GM19099 (cell line): ENCODE results near the gene BMAL2.

ENCODE experiments used
- POLR2A ChIP-seq: IDR thresholded peaks from 3 replicates; pipeline ENCODE4 v1.6.1; 2011; ENCODE audit warnings: low read depth; ENCODE audit not compliant: insufficient read length; ENCODE audit errors: extremely low read depth

Gene BMAL2

GRCh38 chr12:27305673-27306456 lies 26.8 kb upstream of the BMAL2 start:
- no peak for TF ChIP-seq POLR2A

DNA sequence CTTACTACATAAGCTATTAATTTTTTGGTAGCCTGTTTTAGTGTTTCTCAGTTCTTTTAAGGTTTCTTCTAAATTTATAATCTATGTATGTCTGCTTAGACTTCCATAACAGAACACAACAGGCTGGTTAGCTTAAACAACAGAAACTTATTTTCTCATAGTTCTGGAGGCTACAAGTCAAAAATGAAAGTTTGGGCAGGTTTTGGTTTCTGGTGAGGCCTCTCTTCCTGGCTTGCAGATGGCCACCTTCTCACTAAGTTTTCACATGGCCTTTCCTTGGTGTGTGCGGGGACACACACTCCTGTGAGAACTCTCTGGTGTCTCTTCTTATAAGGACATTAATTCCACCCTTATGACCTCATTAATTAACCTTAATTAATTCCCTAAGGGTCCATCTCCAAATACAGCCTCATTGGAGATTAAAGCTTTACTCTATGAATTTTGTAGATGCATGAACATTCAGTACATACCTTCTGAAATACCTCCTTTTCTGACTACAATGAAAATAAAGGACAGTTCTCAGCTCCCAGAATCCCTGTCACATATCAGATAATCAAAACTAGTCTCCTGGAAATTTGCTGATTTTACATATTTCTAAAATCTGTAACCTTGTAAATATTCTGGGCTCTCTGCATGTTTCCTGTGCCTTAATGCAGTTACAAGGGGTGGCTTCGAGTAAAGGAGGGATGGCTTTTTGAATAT lies 23.2 kb upstream of the BMAL2 start:
- no peak for TF ChIP-seq POLR2A

DNA sequence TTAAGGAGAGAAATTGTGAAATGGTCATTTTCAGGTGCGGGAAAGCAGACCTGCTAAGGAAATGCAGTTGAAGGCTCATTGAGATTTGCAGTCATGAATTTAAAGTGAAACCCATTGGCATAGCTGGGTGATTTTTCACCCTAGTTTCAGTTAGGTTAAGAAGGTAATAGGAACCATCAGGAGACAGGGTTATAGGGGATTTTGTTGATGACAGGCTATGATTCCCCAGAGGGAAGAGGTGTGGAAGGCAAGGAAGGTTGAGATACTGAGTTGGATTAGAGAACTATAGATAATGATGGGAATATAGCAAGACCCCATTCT lies 22.7 kb upstream of the BMAL2 start:
- TF ChIP-seq POLR2A, result no peak

- no peak for TF ChIP-seq POLR2A
These were observed 15.7 kb upstream of the BMAL2 start for GRCh38 chr12:27316947-27317346.

GRCh38 chr12:27319409-27319808 lies 13.2 kb upstream of the BMAL2 start:
- no peak for TF ChIP-seq POLR2A

GRCh38 chr12:27319848-27320247 lies 12.8 kb upstream of the BMAL2 start:
- TF ChIP-seq POLR2A, result no peak

- no peak for TF ChIP-seq POLR2A
These were observed 8.1 kb upstream of the BMAL2 start for GRCh38 chr12:27324530-27324929.

DNA sequence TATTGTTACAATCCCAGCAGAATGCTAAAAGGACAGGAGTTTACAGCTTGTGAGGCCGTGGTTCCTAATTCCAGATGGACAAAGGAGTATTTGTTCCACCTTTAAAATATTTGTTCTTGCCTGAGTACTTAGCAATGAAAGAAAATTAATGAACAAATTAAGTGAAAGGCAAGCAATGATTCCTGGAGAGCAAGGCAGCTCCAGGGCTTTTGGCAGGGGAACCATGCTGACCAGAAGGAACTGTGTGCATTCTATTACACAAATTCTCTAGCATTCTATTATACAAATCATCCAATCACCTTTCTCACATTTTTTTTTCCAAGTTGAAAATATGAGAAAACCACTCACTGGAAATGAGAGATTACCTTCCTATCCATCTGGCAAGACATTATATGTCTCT lies 1.8 kb upstream of the BMAL2 start:
- no peak for TF ChIP-seq POLR2A

DNA sequence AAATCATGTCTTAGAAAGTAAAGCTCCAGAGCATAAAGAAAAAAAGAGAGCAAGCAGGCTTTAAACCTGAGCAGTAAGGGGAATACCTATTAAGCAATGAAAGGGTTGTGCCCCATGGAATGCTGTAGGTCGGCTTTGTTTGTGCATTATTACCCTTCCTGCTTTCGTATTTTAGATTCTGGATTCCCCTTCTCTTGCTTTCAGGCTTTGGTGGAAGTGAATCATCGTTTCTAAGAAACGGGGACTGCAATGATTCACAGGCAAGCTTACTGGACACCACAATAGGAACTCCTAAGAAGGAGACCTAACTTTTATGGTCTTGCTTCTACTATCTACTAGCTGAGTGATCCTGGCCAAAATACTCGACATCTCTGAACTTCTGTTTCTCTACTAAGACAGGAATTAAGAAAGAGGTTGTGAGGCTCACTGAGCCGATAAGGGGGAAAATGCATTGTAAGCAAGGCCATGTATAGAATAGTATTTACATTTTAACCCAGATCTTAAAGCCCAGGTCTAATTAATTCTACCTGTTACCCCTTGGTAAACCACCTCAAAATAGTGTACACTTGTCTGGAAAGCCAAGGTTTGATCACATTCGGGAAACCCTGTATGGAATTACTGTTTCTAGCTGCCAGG lies 1.2 kb upstream of the BMAL2 start:
- peak; percentile 26 for TF ChIP-seq POLR2A

GRCh38 chr12:27331927-27332324 lies 710 bp upstream of the BMAL2 start:
- TF ChIP-seq POLR2A, result no peak

DNA sequence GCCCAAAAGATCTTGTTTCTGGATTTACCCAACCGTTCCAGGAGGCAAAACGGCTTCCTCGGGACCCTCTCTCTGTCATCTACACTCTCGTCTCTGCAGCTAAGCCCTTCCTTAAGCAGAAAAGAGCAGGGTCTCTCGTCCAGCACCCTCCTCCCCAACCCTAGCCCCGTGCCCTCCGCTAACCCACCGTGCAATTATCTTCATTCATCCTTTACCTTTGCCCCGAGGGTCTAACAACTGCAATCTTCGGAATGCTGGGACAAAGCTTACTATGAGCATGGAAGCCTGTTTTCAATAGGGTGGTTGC lies 276 bp upstream of the BMAL2 start:
- TF ChIP-seq POLR2A, result no peak

DNA sequence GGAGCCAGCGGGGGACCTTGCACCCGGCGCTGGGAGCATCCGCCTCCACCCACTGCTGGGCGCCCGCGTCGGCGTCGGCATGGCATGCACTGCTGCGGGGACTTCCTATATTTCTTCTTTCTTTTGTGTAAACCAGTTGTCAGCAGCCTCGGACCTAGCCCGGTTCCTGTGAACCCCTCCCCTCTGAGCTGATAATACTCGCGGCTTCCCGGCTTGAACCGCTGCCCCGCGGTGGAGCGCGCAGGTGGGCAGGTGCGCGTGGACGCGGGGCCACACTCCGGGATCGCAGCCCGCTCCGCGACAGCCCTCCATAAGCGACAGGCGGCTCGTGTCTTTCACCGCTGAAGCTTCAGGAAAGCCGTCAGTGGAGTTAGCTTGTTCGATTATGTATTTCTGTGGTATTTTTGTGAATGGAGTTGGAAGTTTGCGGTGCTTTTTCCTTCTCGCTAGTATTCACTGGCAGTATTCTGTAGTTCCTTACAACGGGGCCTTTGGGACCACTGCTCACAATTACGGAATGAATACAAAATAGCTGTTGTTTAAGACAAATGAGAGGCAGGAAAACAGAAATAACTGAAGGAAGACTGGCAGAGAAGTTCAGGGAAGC lies 870 bp downstream of the BMAL2 start:
- no peak for TF ChIP-seq POLR2A

GRCh38 chr12:27334042-27334720 lies 1.5 kb downstream of the BMAL2 start:
- TF ChIP-seq POLR2A, result peak; percentile 45

GRCh38 chr12:27334721-27335082 lies 2.1 kb downstream of the BMAL2 start:
- no peak for TF ChIP-seq POLR2A
